MM.1S (cell line): Measurements from ENCODE around the gene PPP1R26.
"Not testable (repeated sequence)": the region's sequence is repeated elsewhere in the genome, so short reads cannot be mapped to it uniquely, and the experiment has no call there.

Source experiments
- DNase-seq: peaks from one replicate; pipeline ENCODE4 v3.0.0-alpha.2; 2015
- H2AFZ ChIP-seq: fragments of 300-600 bp; sonication (generic); 2 replicates; pipeline ENCODE4 v1.6.0; 2016; ENCODE audit warnings: antibody characterized with exemption, low read length
- H3F3A ChIP-seq: fragments of 300-600 bp; sonication (generic); 2 replicates; pipeline ENCODE4 v1.6.1; 2016; ENCODE audit warnings: mild to moderate bottlenecking, antibody characterized with exemption, low read length, moderate library complexity, mixed read lengths; ENCODE audit not compliant: insufficient read depth
- H3K27ac ChIP-seq: fragments of 300-600 bp; sonication (generic); 2 replicates; pipeline ENCODE4 v1.5.1; 2016; ENCODE audit warnings: mild to moderate bottlenecking, low read length
- H3K27me3 ChIP-seq: fragments of 300-600 bp; sonication (generic); replicated peaks from 2 replicates; pipeline ENCODE4 v1.6.0; 2016; ENCODE audit warnings: low read length; ENCODE audit not compliant: insufficient read depth
- H3K36me3 ChIP-seq: fragments of 300-600 bp; sonication (generic); replicated peaks from 2 replicates; pipeline ENCODE4 v1.6.1; 2016; ENCODE audit warnings: mild to moderate bottlenecking, low read length, mixed read lengths; ENCODE audit not compliant: insufficient read depth
- H3K4me1 ChIP-seq: fragments of 300-600 bp; sonication (generic); 2 replicates; pipeline ENCODE4 v1.6.1; 2016; ENCODE audit warnings: low read length, mixed read lengths
- H3K4me2 ChIP-seq: fragments of 300-600 bp; sonication (generic); 2 replicates; pipeline ENCODE4 v1.6.0; 2016; ENCODE audit warnings: low read depth, low read length
- H3K4me3 ChIP-seq: fragments of 300-600 bp; sonication (generic); 2 replicates; pipeline ENCODE4 v1.5.1; 2016; ENCODE audit warnings: low read length, mixed read lengths
- H3K79me2 ChIP-seq: fragments of 300-600 bp; sonication (generic); 2 replicates; pipeline ENCODE4 v1.6.1; 2016; ENCODE audit warnings: mixed run types, low read length, mixed read lengths
- H3K9ac ChIP-seq: fragments of 300-600 bp; sonication (generic); 2 replicates; pipeline ENCODE4 v1.6.1; 2016; ENCODE audit warnings: low read length, mixed read lengths
- H3K9me2 ChIP-seq: fragments of 300-600 bp; sonication (generic); replicated peaks from 2 replicates; pipeline ENCODE4 v1.6.1; 2016; ENCODE audit warnings: mild to moderate bottlenecking, low read length, mixed read lengths; ENCODE audit not compliant: insufficient read depth
- H3K9me3 ChIP-seq: fragments of 300-600 bp; sonication (generic); replicated peaks from 2 replicates; pipeline ENCODE4 v1.6.1; 2016; ENCODE audit warnings: mild to moderate bottlenecking, low read length, mixed read lengths; ENCODE audit not compliant: insufficient read depth
- H4K20me1 ChIP-seq: fragments of 300-600 bp; sonication (generic); 2 replicates; pipeline ENCODE4 v1.6.1; 2016; ENCODE audit warnings: mild to moderate bottlenecking, low read length, moderate library complexity, mixed read lengths; ENCODE audit not compliant: insufficient read depth
- EZH2 ChIP-seq: fragments of 300-600 bp; sonication (generic); optimal IDR thresholded peaks from 2 replicates; pipeline ENCODE3; 2017; ENCODE audit warnings: low read depth, mild to moderate bottlenecking, antibody characterized with exemption, low read length, mixed read lengths
- EZH2phosphoT487 ChIP-seq: fragments of 300-600 bp; sonication (generic); IDR thresholded peaks from 2 replicates; pipeline ENCODE4 v1.6.1; 2018; ENCODE audit warnings: antibody characterized with exemption, low read length
- TF ChIP-seq, protein P1 (sequence below): fragments of 300-600 bp; sonication (generic); IDR thresholded peaks from 2 replicates; pipeline ENCODE4 v1.5.1; 2016; ENCODE audit warnings: antibody characterized with exemption, low read length, mixed read lengths

The PPP1R26 gene

DNA sequence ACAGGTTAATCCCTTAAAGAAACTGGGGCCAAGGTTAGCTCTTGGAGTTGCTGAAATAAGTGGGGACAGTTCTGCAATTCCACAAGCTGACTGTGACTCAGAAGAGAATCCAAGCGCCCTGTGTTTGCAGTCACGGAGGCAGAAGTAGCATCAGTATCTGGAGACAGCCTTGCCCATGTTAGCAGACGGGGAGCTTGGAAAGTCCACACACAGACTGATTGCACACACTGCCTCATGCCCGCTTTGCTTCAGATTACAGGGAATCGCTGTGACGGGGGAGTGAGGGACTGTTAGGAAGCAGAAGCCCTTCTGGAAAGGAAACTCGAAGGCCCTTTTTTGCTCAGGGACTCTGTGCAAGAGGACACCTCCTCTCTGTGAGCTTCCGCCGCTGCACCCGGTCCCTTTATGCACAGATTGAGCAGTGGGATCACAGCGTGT is 30.9 kb upstream of the PPP1R26 start:
- DNase-seq: no peak
- H3K36me3 ChIP-seq: no peaks in the 10 kb centered on the region

GRCh38 chr9:135449532-135449931 is 30.1 kb upstream of the PPP1R26 start:
- not testable (repeated sequence) for H2AFZ ChIP-seq, DNase-seq, H3F3A ChIP-seq, H3K9me3 ChIP-seq, H3K4me1 ChIP-seq, H3K9ac ChIP-seq, H3K4me3 ChIP-seq, H4K20me1 ChIP-seq, H3K9me2 ChIP-seq, H3K4me2 ChIP-seq, H3K36me3 ChIP-seq, H3K27ac ChIP-seq, H3K79me2 ChIP-seq
- peaks cover 83% of the 10 kb centered on the region for H3K27me3 ChIP-seq

More for the DNA sequence above, 30.9 kb upstream of the PPP1R26 start:
- Histone ChIP-seq H3K79me2 (no peaks in the 10 kb centered on the region), H3F3A (no peaks in the 10 kb centered on the region), H4K20me1 (no peaks in the 10 kb centered on the region), H3K27ac (no peak overlapping the region), H3K4me1 (no peaks in the 10 kb centered on the region), H3K27me3 (peaks cover 83% of the 10 kb centered on the region), H3K9me2 (no peaks in the 10 kb centered on the region), H2AFZ (no peak overlapping the region), H3K9me3 (no peaks in the 10 kb centered on the region), H3K4me3 (no peak overlapping the region), H3K4me2 (no peak overlapping the region), H3K9ac (no peak overlapping the region)
- TF ChIP-seq EZH2 (no peak), EZH2phosphoT487 (no peak; the same call in 1 of the 2 replicates)

GRCh38 chr9:135450956-135451355 is 28.6 kb upstream of the PPP1R26 start:
- no peak for DNase-seq
- Histone ChIP-seq H3K36me3 (no peaks in the 10 kb centered on the region), H3K9me3 (no peaks in the 10 kb centered on the region), H4K20me1 (no peaks in the 10 kb centered on the region), H3K4me2 (no peak overlapping the region), H3K4me1 (no peaks in the 10 kb centered on the region), H3K27ac (no peak overlapping the region), H3K9me2 (no peaks in the 10 kb centered on the region), H3K9ac (no peak overlapping the region), H3K4me3 (no peak overlapping the region), H2AFZ (no peak overlapping the region), H3K79me2 (no peaks in the 10 kb centered on the region), H3F3A (no peaks in the 10 kb centered on the region), H3K27me3 (peaks cover 85% of the 10 kb centered on the region)
- no peak for TF ChIP-seq EZH2
- TF ChIP-seq, protein P1, sequence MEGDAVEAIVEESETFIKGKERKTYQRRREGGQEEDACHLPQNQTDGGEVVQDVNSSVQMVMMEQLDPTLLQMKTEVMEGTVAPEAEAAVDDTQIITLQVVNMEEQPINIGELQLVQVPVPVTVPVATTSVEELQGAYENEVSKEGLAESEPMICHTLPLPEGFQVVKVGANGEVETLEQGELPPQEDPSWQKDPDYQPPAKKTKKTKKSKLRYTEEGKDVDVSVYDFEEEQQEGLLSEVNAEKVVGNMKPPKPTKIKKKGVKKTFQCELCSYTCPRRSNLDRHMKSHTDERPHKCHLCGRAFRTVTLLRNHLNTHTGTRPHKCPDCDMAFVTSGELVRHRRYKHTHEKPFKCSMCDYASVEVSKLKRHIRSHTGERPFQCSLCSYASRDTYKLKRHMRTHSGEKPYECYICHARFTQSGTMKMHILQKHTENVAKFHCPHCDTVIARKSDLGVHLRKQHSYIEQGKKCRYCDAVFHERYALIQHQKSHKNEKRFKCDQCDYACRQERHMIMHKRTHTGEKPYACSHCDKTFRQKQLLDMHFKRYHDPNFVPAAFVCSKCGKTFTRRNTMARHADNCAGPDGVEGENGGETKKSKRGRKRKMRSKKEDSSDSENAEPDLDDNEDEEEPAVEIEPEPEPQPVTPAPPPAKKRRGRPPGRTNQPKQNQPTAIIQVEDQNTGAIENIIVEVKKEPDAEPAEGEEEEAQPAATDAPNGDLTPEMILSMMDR: no peak
- TF ChIP-seq EZH2phosphoT487: no peak

DNA sequence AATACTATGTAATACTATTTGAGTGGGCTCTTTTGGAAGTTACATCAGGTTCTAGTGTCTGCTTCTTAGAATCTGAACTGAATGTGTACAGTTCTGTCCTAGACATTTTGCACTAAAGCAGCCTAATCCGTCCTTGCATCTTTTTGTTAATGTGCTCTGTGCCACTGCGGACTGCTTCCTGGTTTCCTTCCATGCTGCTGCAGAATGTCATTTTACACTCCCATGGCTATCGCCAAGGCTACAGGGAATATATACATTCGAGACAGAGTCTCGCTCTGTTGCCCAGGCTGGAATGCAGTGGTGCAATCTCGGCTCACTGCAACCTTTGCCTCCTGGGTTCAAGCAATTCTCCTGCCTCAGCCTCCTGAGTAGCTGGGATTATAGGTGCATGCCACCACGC is 27.7 kb upstream of the PPP1R26 start:
- H3K36me3 ChIP-seq, H3K4me2 ChIP-seq, H3K9ac ChIP-seq, H3K9me2 ChIP-seq, H3K4me3 ChIP-seq, H3K27ac ChIP-seq, H3K4me1 ChIP-seq, H3K79me2 ChIP-seq, DNase-seq, H2AFZ ChIP-seq, H4K20me1 ChIP-seq, H3F3A ChIP-seq, H3K9me3 ChIP-seq: not testable (repeated sequence)
- H3K27me3 ChIP-seq: peaks cover 90% of the 10 kb centered on the region

DNA sequence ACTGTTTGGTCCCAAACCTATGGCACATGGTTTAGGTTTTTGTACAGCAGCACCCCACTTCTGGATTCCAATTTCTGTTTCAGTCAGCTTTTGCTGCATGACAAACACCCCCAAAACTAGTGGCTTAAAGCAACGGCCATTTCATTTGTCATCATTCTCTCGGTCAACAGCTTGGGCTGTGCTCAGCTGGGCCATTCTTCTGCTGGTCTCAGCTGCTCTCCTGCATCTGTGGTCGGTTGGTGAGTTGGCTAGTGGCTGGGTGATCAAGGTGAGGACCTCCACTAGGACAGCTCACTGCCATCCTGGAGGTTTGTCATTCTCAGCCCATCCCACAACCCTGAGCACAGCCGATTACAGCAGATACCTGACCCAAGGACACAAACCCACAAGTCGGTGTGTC is 24.8 kb upstream of the PPP1R26 start:
- H2AFZ ChIP-seq: no peak overlapping the region
- no peaks in the 10 kb centered on the region for H3K36me3 ChIP-seq
- no peak overlapping the region for H3K4me3 ChIP-seq
- no peak overlapping the region for H3K9ac ChIP-seq
- H3K79me2 ChIP-seq: no peaks in the 10 kb centered on the region
- no peak overlapping the region for H3K27ac ChIP-seq
- no peaks in the 10 kb centered on the region for H3K4me1 ChIP-seq
- no peaks in the 10 kb centered on the region for H3K9me2 ChIP-seq
- no peak for DNase-seq
- H3K4me2 ChIP-seq: no peak overlapping the region
- peaks cover 95% of the 10 kb centered on the region for H3K27me3 ChIP-seq
- no peaks in the 10 kb centered on the region for H3K9me3 ChIP-seq
- no peaks in the 10 kb centered on the region for H4K20me1 ChIP-seq
- no peak for TF ChIP-seq EZH2
- TF ChIP-seq, protein P1: no peak
- TF ChIP-seq EZH2phosphoT487: no peak
- no peaks in the 10 kb centered on the region for H3F3A ChIP-seq
